ENCODE results near the gene WDFY3.

- TF ChIP-seq RAD21 (IDR thresholded peaks at IDR 0.05; ENCODE audit: low read depth) (no peak), EP300 (IDR thresholded peaks at IDR 0.05; ENCODE audit: borderline replicate concordance) (no peak), ZBTB7A (IDR thresholded peaks at IDR 0.05; ENCODE audit: low read depth) (no peak), CEBPB (IDR thresholded peaks at IDR 0.05) (no peak), YY1 (IDR thresholded peaks at IDR 0.05; ENCODE audit: low read depth) (no peak), FOXM1 (IDR thresholded peaks at IDR 0.05; ENCODE audit: borderline replicate concordance, low read depth) (no peak), TAF1 (IDR thresholded peaks at IDR 0.05; ENCODE audit: low read depth) (no peak), TEAD4 (IDR thresholded peaks at IDR 0.05) (no peak), MAX (IDR thresholded peaks at IDR 0.05) (no peak)
Measured at GRCh38 chr4:84697615-84698201, 268.8 kb downstream of the WDFY3 start.
